HepG2 (cell line): ENCODE results near the gene PRXL2B. TPM values are rescaled to one million over a fixed set of nuclear protein-coding genes. Genes with fewer than 3 reads are reported as not detected.

ENCODE experiments used
- CBX5 ChIP-seq: sonication (generic); formaldehyde crosslinking; IDR thresholded peaks from 2 replicates; pipeline ENCODE4 v1.4.0; 2020; ENCODE audit warnings: missing genetic modification reagents, borderline replicate concordance
- FOXO4 ChIP-seq: sonication (generic); formaldehyde crosslinking; conservative IDR thresholded peaks from 2 replicates; pipeline ENCODE4 v1.8.1; 2023; ENCODE audit warnings: missing genetic modification reagents
- JUNB ChIP-seq: sonication (generic); formaldehyde crosslinking; IDR thresholded peaks from 2 replicates; pipeline ENCODE4 v1.8.0; 2022; ENCODE audit warnings: missing genetic modification reagents, mild to moderate bottlenecking, borderline replicate concordance
- MAFG ChIP-seq: sonication (generic); formaldehyde crosslinking; IDR thresholded peaks from 2 replicates; pipeline ENCODE4 v1.5.1; 2020; ENCODE audit warnings: mild to moderate bottlenecking, missing genetic modification reagents
- PCBP1 ChIP-seq: fragments of 200-400 bp; formaldehyde crosslinking; IDR thresholded peaks from 2 replicates; pipeline ENCODE4 v1.6.1; 2017; ENCODE audit warnings: mild to moderate bottlenecking, low read depth, low read length, borderline replicate concordance
- THYN1 ChIP-seq: sonication (generic); formaldehyde crosslinking; IDR thresholded peaks from 2 replicates; pipeline ENCODE4 v1.8.1; 2023; ENCODE audit warnings: low read depth, mild to moderate bottlenecking, moderate library complexity, missing genetic modification reagents, borderline replicate concordance
- ZNF20 ChIP-seq: sonication (generic); formaldehyde crosslinking; IDR thresholded peaks from 2 replicates; pipeline ENCODE4 v1.4.0; 2020; ENCODE audit warnings: mild to moderate bottlenecking, moderate library complexity, missing genetic modification reagents
- ZNF234 ChIP-seq: sonication (generic); formaldehyde crosslinking; conservative IDR thresholded peaks from 2 replicates; pipeline ENCODE4 v1.5.1; 2020; ENCODE audit warnings: mild to moderate bottlenecking, missing genetic modification reagents
- ZNF326 ChIP-seq: sonication (generic); formaldehyde crosslinking; IDR thresholded peaks from 2 replicates; pipeline ENCODE4 v1.4.0; 2020; ENCODE audit warnings: missing genetic modification reagents, borderline replicate concordance
- ZNF33B ChIP-seq: sonication (generic); formaldehyde crosslinking; IDR thresholded peaks from 2 replicates; pipeline ENCODE4 v1.5.1; 2020; ENCODE audit warnings: mild to moderate bottlenecking, missing genetic modification reagents
- ZNF564 ChIP-seq: sonication (generic); formaldehyde crosslinking; IDR thresholded peaks from 2 replicates; pipeline ENCODE4 v1.8.1; 2023; ENCODE audit warnings: mild to moderate bottlenecking, missing genetic modification reagents
- ZNF572 ChIP-seq: sonication (generic); formaldehyde crosslinking; IDR thresholded peaks from 2 replicates; pipeline ENCODE4 v1.5.1; 2020; ENCODE audit warnings: mild to moderate bottlenecking, missing genetic modification reagents
- ZNF615 ChIP-seq: sonication (generic); formaldehyde crosslinking; IDR thresholded peaks from 2 replicates; pipeline ENCODE4 v1.5.0; 2020; ENCODE audit warnings: mild to moderate bottlenecking, missing genetic modification reagents, borderline replicate concordance
- ZNF644 ChIP-seq: IDR thresholded peaks from 2 replicates; pipeline ENCODE4 v1.6.1; 2016; ENCODE audit warnings: low read depth
- polyA plus RNA-seq, 8 experiments: library from polyadenylated mRNA; depleted of rRNA in 3 of 8; stranded (reverse) in 7 of 8; unstranded in 1 of 8; fragments of >200 nt; fragmentation: Illumina TruSeq in 4 of 8; extraction: Trizol in 4 of 8; gene quantifications; 2 replicates each; pipeline versions ENCODE4 v1.2.1 to v1.2.3, GENCODE V29; 2011 to 2016; ENCODE audit warnings: low read depth in 4 of 8, missing spikeins in 1 of 8, mixed read lengths in 1 of 8; ENCODE audit not compliant: insufficient read depth in 1 of 8
- total RNA-seq, 5 experiments: library from RNA; depleted of rRNA; stranded (reverse); fragments of >200 nt; fragmentation: Illumina TruSeq; extraction: Trizol; gene quantifications; 2 replicates each; pipeline ENCODE4 v1.2.3, GENCODE V29; 2016; ENCODE audit warnings: low read depth in 1 of 5
- TF ChIP-seq, protein P1 (sequence below): sonication (generic); formaldehyde crosslinking; IDR thresholded peaks from 2 replicates; pipeline ENCODE4 v1.5.0; 2020; ENCODE audit warnings: missing genetic modification reagents
- TF ChIP-seq, protein P2 (sequence below): sonication (generic); formaldehyde crosslinking; IDR thresholded peaks from 2 replicates; pipeline ENCODE4 v1.5.0; 2020; ENCODE audit warnings: mild to moderate bottlenecking, missing genetic modification reagents
- TF ChIP-seq, protein P3 (sequence below): sonication (generic); formaldehyde crosslinking; IDR thresholded peaks from 2 replicates; pipeline ENCODE4 v1.8.1; 2023; ENCODE audit warnings: mild to moderate bottlenecking, missing genetic modification reagents, borderline replicate concordance
- TF ChIP-seq, protein P4 (sequence below): sonication (generic); formaldehyde crosslinking; IDR thresholded peaks from 2 replicates; pipeline ENCODE4 v1.9.0; 2021; ENCODE audit warnings: missing genetic modification reagents, mild to moderate bottlenecking, borderline replicate concordance
- TF ChIP-seq, protein P5 (sequence below): sonication (generic); formaldehyde crosslinking; IDR thresholded peaks from 2 replicates; pipeline ENCODE4 v1.5.0; 2020; ENCODE audit warnings: mild to moderate bottlenecking, missing genetic modification reagents

Gene PRXL2B
- total and polyA plus RNA-seq, 2 of the 13 experiments (the other 11 are each of a cell fraction or from before 2014, with no cell fraction given) = 16.8 to 22.1 TPM

GRCh38 chr1:2583871-2584351 lies 2.7 kb upstream of the PRXL2B start (continued):
- TF ChIP-seq, protein P1, sequence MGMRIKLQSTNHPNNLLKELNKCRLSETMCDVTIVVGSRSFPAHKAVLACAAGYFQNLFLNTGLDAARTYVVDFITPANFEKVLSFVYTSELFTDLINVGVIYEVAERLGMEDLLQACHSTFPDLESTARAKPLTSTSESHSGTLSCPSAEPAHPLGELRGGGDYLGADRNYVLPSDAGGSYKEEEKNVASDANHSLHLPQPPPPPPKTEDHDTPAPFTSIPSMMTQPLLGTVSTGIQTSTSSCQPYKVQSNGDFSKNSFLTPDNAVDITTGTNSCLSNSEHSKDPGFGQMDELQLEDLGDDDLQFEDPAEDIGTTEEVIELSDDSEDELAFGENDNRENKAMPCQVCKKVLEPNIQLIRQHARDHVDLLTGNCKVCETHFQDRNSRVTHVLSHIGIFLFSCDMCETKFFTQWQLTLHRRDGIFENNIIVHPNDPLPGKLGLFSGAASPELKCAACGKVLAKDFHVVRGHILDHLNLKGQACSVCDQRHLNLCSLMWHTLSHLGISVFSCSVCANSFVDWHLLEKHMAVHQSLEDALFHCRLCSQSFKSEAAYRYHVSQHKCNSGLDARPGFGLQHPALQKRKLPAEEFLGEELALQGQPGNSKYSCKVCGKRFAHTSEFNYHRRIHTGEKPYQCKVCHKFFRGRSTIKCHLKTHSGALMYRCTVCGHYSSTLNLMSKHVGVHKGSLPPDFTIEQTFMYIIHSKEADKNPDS (CRISPR knock-in tag) = no peak
- no peak for TF ChIP-seq CBX5 (CRISPR knock-in tag)
- TF ChIP-seq ZNF644 (CRISPR knock-in tag) = no peak
- TF ChIP-seq ZNF564 (CRISPR knock-in tag) = no peak
- no peak for TF ChIP-seq FOXO4 (CRISPR knock-in tag)
- TF ChIP-seq PCBP1 = no peak
- TF ChIP-seq, protein P2, sequence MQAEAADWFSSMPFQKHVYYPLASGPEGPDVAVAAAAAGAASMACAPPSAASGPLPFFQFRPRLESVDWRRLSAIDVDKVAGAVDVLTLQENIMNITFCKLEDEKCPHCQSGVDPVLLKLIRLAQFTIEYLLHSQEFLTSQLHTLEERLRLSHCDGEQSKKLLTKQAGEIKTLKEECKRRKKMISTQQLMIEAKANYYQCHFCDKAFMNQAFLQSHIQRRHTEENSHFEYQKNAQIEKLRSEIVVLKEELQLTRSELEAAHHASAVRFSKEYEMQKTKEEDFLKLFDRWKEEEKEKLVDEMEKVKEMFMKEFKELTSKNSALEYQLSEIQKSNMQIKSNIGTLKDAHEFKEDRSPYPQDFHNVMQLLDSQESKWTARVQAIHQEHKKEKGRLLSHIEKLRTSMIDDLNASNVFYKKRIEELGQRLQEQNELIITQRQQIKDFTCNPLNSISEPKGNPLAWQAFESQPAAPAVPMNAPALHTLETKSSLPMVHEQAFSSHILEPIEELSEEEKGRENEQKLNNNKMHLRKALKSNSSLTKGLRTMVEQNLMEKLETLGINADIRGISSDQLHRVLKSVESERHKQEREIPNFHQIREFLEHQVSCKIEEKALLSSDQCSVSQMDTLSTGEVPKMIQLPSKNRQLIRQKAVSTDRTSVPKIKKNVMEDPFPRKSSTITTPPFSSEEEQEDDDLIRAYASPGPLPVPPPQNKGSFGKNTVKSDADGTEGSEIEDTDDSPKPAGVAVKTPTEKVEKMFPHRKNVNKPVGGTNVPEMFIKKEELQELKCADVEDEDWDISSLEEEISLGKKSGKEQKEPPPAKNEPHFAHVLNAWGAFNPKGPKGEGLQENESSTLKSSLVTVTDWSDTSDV (CRISPR knock-in tag) = no peak
- no peak for TF ChIP-seq THYN1 (CRISPR knock-in tag)
- no peak for TF ChIP-seq ZNF234 (CRISPR knock-in tag)
- TF ChIP-seq, protein P3, sequence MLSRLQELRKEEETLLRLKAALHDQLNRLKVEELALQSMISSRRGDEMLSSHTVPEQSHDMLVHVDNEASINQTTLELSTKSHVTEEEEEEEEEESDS (CRISPR knock-in tag) = no peak
- TF ChIP-seq, protein P4, sequence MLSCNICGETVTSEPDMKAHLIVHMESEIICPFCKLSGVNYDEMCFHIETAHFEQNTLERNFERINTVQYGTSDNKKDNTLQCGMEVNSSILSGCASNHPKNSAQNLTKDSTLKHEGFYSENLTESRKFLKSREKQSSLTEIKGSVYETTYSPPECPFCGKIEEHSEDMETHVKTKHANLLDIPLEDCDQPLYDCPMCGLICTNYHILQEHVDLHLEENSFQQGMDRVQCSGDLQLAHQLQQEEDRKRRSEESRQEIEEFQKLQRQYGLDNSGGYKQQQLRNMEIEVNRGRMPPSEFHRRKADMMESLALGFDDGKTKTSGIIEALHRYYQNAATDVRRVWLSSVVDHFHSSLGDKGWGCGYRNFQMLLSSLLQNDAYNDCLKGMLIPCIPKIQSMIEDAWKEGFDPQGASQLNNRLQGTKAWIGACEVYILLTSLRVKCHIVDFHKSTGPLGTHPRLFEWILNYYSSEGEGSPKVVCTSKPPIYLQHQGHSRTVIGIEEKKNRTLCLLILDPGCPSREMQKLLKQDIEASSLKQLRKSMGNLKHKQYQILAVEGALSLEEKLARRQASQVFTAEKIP = no peak
- TF ChIP-seq ZNF326 (CRISPR knock-in tag) = 0 out of 2 replicates have a peak, but pooled peaks have one; percentile 25
- TF ChIP-seq MAFG (CRISPR knock-in tag) = no peak
- no peak for TF ChIP-seq ZNF33B (CRISPR knock-in tag)
- no peak for TF ChIP-seq JUNB
- no peak for TF ChIP-seq ZNF20 (CRISPR knock-in tag)
- TF ChIP-seq, protein P5, sequence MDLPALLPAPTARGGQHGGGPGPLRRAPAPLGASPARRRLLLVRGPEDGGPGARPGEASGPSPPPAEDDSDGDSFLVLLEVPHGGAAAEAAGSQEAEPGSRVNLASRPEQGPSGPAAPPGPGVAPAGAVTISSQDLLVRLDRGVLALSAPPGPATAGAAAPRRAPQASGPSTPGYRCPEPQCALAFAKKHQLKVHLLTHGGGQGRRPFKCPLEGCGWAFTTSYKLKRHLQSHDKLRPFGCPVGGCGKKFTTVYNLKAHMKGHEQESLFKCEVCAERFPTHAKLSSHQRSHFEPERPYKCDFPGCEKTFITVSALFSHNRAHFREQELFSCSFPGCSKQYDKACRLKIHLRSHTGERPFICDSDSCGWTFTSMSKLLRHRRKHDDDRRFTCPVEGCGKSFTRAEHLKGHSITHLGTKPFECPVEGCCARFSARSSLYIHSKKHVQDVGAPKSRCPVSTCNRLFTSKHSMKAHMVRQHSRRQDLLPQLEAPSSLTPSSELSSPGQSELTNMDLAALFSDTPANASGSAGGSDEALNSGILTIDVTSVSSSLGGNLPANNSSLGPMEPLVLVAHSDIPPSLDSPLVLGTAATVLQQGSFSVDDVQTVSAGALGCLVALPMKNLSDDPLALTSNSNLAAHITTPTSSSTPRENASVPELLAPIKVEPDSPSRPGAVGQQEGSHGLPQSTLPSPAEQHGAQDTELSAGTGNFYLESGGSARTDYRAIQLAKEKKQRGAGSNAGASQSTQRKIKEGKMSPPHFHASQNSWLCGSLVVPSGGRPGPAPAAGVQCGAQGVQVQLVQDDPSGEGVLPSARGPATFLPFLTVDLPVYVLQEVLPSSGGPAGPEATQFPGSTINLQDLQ = no peak
- TF ChIP-seq ZNF615 (CRISPR knock-in tag) = no peak
- no peak for TF ChIP-seq ZNF572 (CRISPR knock-in tag)
